ENCODE results near the gene MAP7.

GRCh38 chr6:136464148-136464547 is 86.1 kb downstream of the MAP7 start:
- no peak for TF ChIP-seq ZNF766 (CRISPR knock-in tag; IDR thresholded peaks at IDR 0.05; ENCODE audit: borderline replicate concordance)
- TF ChIP-seq AGO2 (optimal IDR thresholded peaks at IDR 0.05; ENCODE audit: low read depth, low read length): no peak
- no peak for TF ChIP-seq KDM6A (CRISPR knock-in tag; IDR thresholded peaks at IDR 0.05; ENCODE audit: low read depth)
- TF ChIP-seq CTCF (CRISPR knock-in tag; IDR thresholded peaks at IDR 0.05): no peak
- TF ChIP-seq ZEB1 (IDR thresholded peaks at IDR 0.05; ENCODE audit: insufficient replicate concordance, low read depth): no peak
- TF ChIP-seq CSRNP2 (CRISPR knock-in tag; conservative IDR thresholded peaks at IDR 0.05; ENCODE audit: low read depth): no peak
- TF ChIP-seq MAX (IDR thresholded peaks at IDR 0.05): no peak
- TF ChIP-seq NR2C2 (CRISPR knock-in tag; IDR thresholded peaks at IDR 0.05; ENCODE audit: borderline replicate concordance): no peak
- TF ChIP-seq EP300 (IDR thresholded peaks at IDR 0.05; ENCODE audit: low read depth in 2 of 2, low read length in 2 of 2): no peak
- TF ChIP-seq EP300 (CRISPR knock-in tag; IDR thresholded peaks at IDR 0.05; ENCODE audit: borderline replicate concordance): no peak
- no peak for TF ChIP-seq HNF4G (IDR thresholded peaks at IDR 0.05; ENCODE audit: borderline replicate concordance, low read depth, low read length)
- no peak for TF ChIP-seq HNF4G (CRISPR knock-in tag; IDR thresholded peaks at IDR 0.05; ENCODE audit: borderline replicate concordance, low read depth)
- TF ChIP-seq ZKSCAN1 (IDR thresholded peaks at IDR 0.05; ENCODE audit: low read length): no peak
- TF ChIP-seq TEAD2 (CRISPR knock-in tag; IDR thresholded peaks at IDR 0.05): no peak

Measured in HepG2 (cell line).